ENCODE results near the gene FAM13B. TPM values are rescaled to one million over a fixed set of nuclear protein-coding genes. Genes with fewer than 3 reads are reported as not detected.

Gene FAM13B
- total RNA-seq, 1 experiment from 2014 or later: 22.1 TPM

DNA sequence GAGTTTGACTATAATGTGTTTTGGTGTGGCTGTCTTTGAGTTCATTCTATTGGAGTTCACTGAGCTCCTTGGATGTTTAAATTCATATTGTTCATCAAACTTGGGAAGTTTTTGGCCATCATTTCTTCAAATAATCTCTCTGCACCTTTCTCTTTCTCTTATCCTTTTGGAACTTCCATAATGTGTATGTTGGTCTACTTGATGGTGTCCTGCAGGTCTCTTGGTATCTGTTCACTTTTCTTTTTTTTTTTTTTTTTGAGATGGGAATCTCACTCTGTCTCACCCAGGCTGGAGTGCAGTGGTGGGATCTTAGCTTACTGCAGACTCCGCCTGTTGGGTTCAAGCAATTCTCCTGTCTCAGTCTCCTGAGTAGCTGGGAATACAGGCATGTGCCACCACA is 116.0 kb downstream of the FAM13B start:
- DNase-seq: no peak
- Histone ChIP-seq H3K27ac (no peak overlapping the region), H3K4me3 (no peak overlapping the region)

DNA sequence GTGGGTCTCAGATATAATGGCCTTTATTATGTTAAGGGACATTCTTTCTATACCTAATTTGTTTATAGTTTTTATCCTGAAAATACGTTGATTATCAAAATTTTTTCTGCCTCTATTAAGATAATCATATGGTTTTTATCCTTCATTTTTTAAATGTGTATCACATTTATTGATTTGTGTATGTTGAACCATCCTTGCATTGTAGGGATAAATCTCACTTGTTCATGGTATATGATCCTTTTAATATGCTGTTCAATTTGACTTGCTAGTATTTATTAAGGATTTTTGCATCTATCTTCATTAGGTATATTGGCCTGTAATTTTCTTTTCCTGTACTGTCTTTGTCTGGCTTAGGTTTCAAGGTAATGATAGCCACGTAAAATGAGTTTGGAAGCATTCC is 118.1 kb downstream of the FAM13B start:
- Histone ChIP-seq H3K27ac (no peak overlapping the region), H3K9me3 (replicated peaks) (peaks cover 4% of the 10 kb centered on the region; the same call in 1 of the 2 replicates), H3K36me3 (no peaks in the 10 kb centered on the region), H3K4me1 (no peaks in the 10 kb centered on the region), H3K4me3 (no peak overlapping the region), H3K27me3 (no peaks in the 10 kb centered on the region)
- no peak for DNase-seq

More for the DNA sequence above, 116.0 kb downstream of the FAM13B start:
- H3K4me1 ChIP-seq: no peaks in the 10 kb centered on the region; the same call in 1 of the 2 replicates
- peaks cover 4% of the 10 kb centered on the region; the same call in 1 of the 2 replicates for H3K9me3 ChIP-seq (replicated peaks)
- no peaks in the 10 kb centered on the region for H3K36me3 ChIP-seq
- H3K27me3 ChIP-seq: no peaks in the 10 kb centered on the region

DNA sequence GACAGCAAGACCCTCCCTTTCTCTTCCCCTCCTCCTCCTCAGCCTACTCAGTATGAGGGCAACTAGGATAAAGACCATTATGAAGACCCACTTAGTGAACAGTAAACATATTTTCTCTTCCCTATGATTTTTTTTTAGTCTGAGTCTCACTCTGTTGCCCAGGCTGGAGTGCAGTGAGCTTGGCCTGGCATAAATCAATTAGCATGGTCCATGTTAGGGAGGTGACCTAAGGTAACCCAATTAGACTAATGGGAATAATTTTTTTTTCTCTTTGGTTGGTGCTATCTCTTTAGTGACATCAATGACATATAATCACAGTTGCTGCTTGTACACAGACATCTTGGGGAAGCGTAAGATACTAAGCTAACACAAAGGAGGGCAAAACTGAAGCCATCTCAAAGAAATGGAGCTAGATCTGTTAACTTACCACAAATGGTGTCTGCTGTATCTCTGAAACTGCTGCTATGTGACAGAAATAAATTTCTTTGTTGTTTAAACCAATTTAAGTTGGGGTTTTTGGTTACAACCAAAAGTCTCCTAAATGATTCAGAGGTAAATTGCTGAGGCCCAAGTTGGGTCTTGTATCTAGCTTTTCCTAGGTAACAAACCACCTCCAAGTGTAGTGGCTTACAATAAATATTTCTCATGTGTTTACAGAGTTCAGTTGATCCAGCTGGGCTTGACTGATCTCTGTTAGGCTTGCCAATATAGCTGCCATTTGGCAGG is 130.3 kb downstream of the FAM13B start:
- no peak for DNase-seq
- Histone ChIP-seq H3K27ac (no peak overlapping the region), H3K4me3 (no peak overlapping the region), H3K27me3 (no peaks in the 10 kb centered on the region; the same call in 1 of the 2 replicates), H3K9me3 (replicated peaks) (no peaks in the 10 kb centered on the region), H3K4me1 (no peaks in the 10 kb centered on the region), H3K36me3 (no peaks in the 10 kb centered on the region)

DNA sequence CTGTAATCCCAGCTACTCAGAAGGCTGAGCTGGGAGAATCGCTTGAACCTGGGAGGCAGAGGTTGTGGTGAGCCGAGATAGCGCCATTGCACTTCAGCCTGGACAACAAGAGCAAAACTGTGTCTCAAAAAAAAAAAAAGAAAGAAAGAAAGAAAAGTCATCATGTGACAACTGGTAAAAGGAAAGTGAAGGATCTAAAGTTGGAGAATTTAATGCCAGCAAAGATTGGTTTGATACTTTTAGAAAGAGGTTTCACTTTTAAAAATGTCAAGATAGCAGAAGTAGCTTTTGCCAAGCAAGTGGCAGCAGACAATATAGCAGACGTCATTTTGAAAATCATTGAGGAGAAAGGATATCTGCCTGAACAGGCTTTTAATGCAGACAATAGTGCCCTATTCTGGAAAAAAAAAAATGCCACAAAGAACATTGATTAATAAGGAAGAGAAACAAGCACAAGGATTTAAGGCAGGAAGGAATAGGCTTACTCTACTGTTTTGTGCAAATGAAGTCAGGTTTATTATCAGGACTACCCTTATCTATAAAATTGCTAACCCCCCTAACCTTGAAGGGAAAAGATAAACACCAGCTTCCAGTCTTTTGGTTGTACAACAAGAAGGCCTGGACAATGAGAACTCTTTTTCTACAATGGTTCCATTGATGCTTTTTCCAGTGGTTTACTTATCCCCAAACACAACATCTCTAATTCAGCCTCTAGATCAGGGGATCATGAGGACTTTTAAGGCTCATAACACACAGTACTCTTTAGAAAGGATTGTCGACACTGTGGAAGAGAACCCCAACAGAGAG is 131.7 kb downstream of the FAM13B start:
- H3K27ac ChIP-seq: no peak overlapping the region
- no peaks in the 10 kb centered on the region for H3K9me3 ChIP-seq (replicated peaks)
- no peaks in the 10 kb centered on the region; the same call in 1 of the 2 replicates for H3K27me3 ChIP-seq
- H3K36me3 ChIP-seq: no peaks in the 10 kb centered on the region
- no peak for DNase-seq
- no peaks in the 10 kb centered on the region for H3K4me1 ChIP-seq
- no peak overlapping the region for H3K4me3 ChIP-seq

DNA sequence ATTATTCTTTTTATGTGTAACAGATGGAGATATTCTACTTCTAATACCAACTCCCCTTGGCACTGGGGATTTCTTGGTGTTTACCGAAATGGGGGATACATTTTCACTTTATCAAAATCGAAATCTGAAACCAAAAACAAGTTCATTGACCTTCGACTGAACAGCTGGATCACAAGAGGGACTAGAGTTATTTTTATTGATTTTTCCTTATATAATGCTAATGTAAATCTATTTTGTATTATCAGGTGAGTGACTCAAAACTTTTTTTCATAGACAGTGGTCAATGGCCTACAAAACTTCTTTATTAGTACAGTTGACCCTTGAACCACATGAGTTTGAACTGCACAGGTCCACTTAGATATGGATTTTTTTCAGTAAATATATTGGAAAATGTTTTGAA is 133.4 kb downstream of the FAM13B start:
- H3K9me3 ChIP-seq (replicated peaks): no peaks in the 10 kb centered on the region
- no peak overlapping the region for H3K27ac ChIP-seq
- no peaks in the 10 kb centered on the region for H3K4me1 ChIP-seq
- no peaks in the 10 kb centered on the region for H3K36me3 ChIP-seq
- H3K4me3 ChIP-seq: no peak overlapping the region
- DNase-seq: no peak
- no peaks in the 10 kb centered on the region for H3K27me3 ChIP-seq

DNA sequence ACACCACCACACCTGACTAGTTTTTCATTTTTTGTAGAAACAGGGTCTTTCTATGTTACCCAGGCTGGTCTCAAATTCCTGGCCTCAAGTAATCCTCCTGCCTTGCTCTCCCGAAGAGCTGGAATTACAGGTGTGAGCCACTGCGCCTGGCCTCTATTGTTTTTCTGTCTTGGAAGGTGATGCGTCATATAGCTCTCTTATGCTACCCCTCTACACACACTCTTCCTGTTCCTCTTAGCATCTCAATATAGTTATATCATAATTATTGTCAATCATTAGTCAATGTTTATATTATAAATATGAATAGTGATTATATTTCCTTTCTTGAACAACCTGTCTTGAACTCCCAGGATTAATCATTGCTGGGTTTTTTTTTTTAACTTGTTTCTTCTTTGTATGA is 136.3 kb downstream of the FAM13B start:
- H3K27me3 ChIP-seq: no peaks in the 10 kb centered on the region
- H3K27ac ChIP-seq: no peak overlapping the region
- H3K4me3 ChIP-seq: no peak overlapping the region
- no peaks in the 10 kb centered on the region for H3K9me3 ChIP-seq (replicated peaks)
- H3K4me1 ChIP-seq: no peaks in the 10 kb centered on the region
- H3K36me3 ChIP-seq: no peaks in the 10 kb centered on the region
- DNase-seq: no peak

DNA sequence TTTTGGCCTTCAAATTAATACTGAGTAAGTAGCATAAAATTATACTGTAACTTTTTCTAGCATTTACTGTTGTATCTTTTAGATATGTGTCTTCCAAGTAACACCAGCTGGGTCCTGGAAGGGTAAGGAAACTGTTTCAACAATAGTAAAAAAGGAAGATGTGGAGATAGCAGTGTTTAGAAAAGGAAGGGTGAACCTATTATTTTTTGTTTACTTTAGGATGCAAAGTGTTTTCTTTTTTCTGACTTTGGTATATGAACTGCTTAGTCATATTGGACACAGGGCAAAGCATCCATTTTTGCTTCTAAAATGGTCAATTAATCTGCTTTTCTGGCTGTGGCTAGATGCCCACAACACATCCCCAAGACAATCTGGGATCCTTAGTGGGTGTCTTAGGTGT is 138.3 kb downstream of the FAM13B start:
- no peak for DNase-seq
- H3K27me3 ChIP-seq: no peaks in the 10 kb centered on the region
- no peak overlapping the region for H3K4me3 ChIP-seq
- H3K36me3 ChIP-seq: no peaks in the 10 kb centered on the region
- no peaks in the 10 kb centered on the region for H3K4me1 ChIP-seq
- H3K27ac ChIP-seq: no peak overlapping the region
- H3K9me3 ChIP-seq (replicated peaks): no peaks in the 10 kb centered on the region

DNA sequence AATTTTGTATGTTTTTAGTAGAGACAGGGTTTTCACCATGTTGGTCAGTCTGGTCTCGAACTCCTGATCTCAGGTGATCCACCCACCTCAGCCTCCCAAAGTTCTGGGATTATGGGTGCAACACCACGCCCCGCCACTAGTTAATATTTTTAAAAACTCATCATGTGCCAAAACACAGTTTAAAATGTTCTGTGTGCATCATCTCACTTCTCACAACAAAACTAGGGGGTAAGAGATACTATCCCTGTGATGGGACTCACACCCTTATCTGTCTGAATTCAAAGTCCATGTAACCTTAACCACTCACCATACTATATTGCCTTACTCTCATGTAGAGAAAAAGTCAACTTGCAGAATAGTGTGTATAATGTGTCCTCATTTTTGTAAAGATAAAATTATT is 141.0 kb downstream of the FAM13B start:
- Histone ChIP-seq H3K9me3 (replicated peaks) (no peaks in the 10 kb centered on the region), H3K36me3 (0 out of 2 replicates have a peak, but pooled peaks cover 3% of the 10 kb centered on the region), H3K4me3 (no peak overlapping the region), H3K4me1 (no peaks in the 10 kb centered on the region), H3K27ac (no peak overlapping the region), H3K27me3 (no peaks in the 10 kb centered on the region)
- DNase-seq: no peak

DNA sequence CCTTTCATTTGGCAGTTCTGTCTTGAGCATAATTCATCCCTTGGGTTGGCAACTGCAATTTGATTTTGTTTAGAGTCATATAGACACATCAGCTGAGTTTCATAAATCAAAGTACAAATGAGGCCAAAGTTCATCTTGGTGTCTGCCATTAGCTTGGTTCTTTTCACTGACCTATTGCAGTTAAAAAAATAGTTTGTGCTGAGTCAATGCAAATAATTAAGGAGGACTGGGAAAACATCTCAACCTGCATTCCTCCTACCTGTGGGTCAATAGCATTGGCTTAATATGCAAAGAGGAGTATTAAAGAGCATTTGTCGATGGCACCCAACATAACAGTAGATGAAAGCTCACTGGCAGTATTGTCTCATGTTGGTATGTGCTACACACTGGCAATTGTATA is 142.0 kb downstream of the FAM13B start:
- Histone ChIP-seq H3K4me3 (no peak overlapping the region), H3K36me3 (0 out of 2 replicates have a peak, but pooled peaks cover 3% of the 10 kb centered on the region), H3K9me3 (replicated peaks) (no peaks in the 10 kb centered on the region), H3K4me1 (no peaks in the 10 kb centered on the region), H3K27ac (no peak overlapping the region), H3K27me3 (no peaks in the 10 kb centered on the region)
- DNase-seq: no peak

DNA sequence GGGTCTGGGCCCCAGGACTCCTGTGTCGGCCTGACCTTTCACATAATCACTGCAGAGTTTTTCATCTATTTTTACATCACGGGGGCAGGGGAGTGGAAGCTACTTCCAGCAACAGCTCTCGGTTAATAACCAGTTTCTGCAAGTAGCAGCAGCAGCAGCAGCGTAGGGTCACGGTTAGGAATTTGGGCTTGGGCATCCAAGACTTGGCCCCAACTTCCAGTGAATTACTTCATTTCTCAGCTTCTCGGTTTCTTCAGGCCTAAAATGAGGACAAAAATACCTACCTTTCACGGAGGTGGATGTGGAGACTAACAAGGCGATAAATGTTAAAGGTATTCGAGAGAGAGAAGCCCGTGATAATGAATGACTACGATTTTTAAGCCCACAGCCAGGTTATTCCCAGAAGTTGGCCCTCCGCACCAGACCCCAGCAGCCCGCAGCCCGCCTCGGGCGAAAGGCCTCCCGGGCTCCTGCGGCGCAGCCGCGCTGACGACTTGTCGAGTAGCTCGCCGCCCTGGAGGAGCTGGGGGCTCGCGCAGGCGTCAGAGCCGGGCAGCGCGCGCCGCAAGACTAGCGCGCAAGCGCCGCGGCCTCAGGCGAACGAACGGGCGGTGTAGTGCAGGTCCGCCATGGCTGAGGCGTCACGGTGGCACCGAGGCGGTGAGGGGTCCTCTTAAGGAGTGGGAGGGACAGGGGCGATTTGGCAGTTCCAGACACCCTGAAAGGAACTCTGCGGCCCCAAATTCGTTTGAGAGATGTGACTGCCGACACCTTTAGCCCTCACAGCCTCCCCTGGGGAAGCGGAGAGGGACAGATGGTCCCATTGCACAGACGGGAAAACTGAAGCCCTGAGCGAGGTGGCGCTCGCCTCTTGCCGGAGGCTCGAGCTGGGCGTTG is 143.8 kb downstream of the FAM13B start, which contains the start of gene PKD2L2:
PKD2L2 (plus strand) TSS at position 595 of the 897 bp plus-strand sequence; CDS start at position 630, 35 bp downstream.
- H3K36me3 ChIP-seq: 0 out of 2 replicates have a peak, but pooled peaks cover 3% of the 10 kb centered on the region
- no peak for DNase-seq
- no peaks in the 10 kb centered on the region for H3K27me3 ChIP-seq
- no peak within 1 kb of the TSS for H3K27ac ChIP-seq
- no peak within 1 kb of the TSS for H3K4me3 ChIP-seq
- H3K4me1 ChIP-seq: no peaks in the 10 kb centered on the region
- no peaks in the 10 kb centered on the region for H3K9me3 ChIP-seq (replicated peaks)

DNA sequence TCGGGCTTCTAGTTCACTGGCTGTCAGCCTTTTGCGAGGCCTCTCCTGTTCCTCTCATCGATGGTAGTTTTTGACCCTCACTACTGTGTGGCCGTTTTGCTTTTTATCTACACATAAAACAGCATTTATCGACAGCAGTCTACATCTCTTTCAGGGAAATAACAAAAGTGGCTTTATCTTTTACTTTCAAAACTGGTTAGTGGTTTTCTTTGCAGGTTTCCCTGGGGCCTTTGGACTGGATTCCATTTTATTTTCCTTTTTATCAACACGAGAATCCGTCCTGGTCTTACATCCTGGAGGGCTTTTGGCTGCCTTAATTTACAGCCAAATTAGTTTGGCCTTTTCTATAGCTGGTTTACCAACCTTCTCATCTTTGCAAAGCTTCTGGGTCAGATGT is 144.4 kb downstream of the FAM13B start:
- DNase-seq: no peak
- no peak overlapping the region for H3K4me3 ChIP-seq
- H3K4me1 ChIP-seq: no peaks in the 10 kb centered on the region
- H3K9me3 ChIP-seq (replicated peaks): no peaks in the 10 kb centered on the region
- H3K27me3 ChIP-seq: no peaks in the 10 kb centered on the region
- no peak overlapping the region for H3K27ac ChIP-seq
- 0 out of 2 replicates have a peak, but pooled peaks cover 3% of the 10 kb centered on the region for H3K36me3 ChIP-seq

Other genes starting within 250 kb of the FAM13B start
- gene MYOT, start 165.2 kb downstream of the FAM13B start, total RNA-seq (2014; rRNA removed; shearing (Covaris generic)): not detected in 2 replicates
- not detected in 2 replicates for gene PKD2L2, start 143.6 kb downstream of the FAM13B start, total RNA-seq (2014; rRNA removed; shearing (Covaris generic))
- gene WNT8A, start 51.0 kb upstream of the FAM13B start, total RNA-seq (2014; rRNA removed; shearing (Covaris generic)): not detected in 2 replicates
- gene NME5, start 106.3 kb upstream of the FAM13B start, total RNA-seq (2014; rRNA removed; shearing (Covaris generic)): not detected in 2 replicates
- 75.2 and 85.5 TPM in 2 replicates for gene BRD8, start 145.6 kb upstream of the FAM13B start, total RNA-seq (2014; rRNA removed; shearing (Covaris generic))
- gene KIF20A, start 146.0 kb upstream of the FAM13B start, total RNA-seq (2014; rRNA removed; shearing (Covaris generic)): 89.5 and 91.9 TPM in 2 replicates
- gene CDC23, start 180.2 kb upstream of the FAM13B start, total RNA-seq (2014; rRNA removed; shearing (Covaris generic)): 73.5 and 74.3 TPM in 2 replicates
- 0.15 TPM in 1 of 2 replicates, not detected in the other for gene GFRA3, start 241.5 kb upstream of the FAM13B start, total RNA-seq (2014; rRNA removed; shearing (Covaris generic))

All from SJCRH30 (cell line).